Kasumi-1 (cell line): ENCODE data around the gene IQGAP3.

Source experiments
- DNase-seq, 2 experiments: peaks; one replicate each; lab custom pipeline; 2025; lab: John Stamatoyannopoulos, UW

Gene IQGAP3

DNA sequence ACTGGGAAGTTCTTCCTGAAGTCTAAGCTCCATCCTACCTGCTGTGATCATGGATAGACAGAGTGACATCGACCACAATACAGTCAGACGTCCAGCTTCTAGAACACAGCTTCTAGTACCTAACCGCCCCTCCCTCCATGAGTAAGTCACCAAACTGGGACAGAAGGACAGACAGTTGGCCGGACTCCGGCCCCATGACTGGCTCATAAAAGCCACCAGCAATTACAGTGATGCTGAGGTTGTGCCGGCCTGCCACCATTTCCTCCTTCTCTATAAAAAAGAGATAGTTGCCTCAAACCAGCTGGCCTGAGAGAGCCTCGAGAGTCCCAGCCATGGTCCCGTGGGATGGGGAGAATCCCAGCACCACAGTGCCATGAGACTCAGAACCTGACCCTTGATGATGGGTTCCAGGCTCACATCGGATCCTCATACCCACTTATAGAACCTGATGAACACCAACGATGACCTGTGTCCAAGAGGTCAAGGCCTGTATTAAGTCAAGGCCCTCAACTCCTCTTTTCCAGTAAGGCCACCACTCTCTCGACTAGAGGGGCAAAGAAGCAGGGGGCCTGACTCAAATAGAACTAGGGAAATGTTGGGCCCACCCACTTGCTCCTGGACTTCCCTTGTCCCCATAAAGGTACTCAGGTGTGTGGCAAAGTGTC, 75.2 kb downstream of the IQGAP3 start:
- DNase-seq, result no peak

- DNase-seq, result no peak
Observed at GRCh38 chr1:156496211-156496761, 76.1 kb downstream of the IQGAP3 start.

GRCh38 chr1:156495401-156496140, 76.8 kb downstream of the IQGAP3 start:
- no peak for DNase-seq

- no peak for DNase-seq
Observed at GRCh38 chr1:156494309-156494895, 78.0 kb downstream of the IQGAP3 start.

DNA sequence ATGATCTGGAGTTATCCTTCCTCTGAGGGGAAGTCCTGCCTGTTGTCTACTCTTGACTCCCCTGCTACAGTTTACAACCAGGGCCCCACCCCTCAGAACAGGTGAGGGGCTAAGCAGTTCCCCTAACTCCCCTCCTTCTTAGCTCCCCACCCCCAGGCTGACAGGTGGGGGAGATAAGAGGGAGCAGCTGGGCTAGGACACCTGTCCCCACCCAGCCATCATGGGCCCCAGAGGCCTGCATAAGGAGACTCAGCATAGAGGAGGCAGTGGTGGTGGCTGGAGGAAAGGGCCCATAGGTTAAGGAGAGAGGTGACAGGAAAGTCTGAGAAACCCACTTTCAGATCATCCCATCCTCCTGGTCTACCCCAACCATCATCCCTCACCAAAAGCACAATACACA, 78.6 kb downstream of the IQGAP3 start:
- no peak for DNase-seq

GRCh38 chr1:156493154-156493631, 79.2 kb downstream of the IQGAP3 start:
- DNase-seq, result no peak

DNA sequence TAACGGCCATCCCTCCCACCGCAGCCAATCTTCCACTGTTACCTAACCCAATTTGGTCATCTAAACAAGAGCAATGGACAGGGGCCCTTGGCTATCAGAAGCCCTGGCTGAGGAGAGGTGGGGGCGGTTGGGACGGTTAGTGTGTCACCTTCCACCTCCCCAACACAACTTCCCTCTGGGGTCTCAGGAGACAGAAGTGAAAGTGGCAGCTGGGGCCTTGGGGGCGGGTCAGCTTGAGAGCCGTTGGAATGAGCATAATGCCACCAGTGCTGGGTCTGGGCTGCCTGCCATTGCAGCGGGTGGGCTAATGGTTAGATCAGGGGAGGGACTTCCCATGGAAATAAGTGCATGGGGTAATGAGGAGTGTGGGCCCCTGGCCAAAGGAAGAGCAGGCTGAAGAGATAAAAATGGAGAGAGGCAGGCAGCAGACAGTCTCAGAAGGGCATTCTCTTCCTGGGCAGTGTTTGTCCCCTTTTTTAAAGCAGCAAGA, 79.7 kb downstream of the IQGAP3 start:
- peak; percentile 54 for DNase-seq

DNA sequence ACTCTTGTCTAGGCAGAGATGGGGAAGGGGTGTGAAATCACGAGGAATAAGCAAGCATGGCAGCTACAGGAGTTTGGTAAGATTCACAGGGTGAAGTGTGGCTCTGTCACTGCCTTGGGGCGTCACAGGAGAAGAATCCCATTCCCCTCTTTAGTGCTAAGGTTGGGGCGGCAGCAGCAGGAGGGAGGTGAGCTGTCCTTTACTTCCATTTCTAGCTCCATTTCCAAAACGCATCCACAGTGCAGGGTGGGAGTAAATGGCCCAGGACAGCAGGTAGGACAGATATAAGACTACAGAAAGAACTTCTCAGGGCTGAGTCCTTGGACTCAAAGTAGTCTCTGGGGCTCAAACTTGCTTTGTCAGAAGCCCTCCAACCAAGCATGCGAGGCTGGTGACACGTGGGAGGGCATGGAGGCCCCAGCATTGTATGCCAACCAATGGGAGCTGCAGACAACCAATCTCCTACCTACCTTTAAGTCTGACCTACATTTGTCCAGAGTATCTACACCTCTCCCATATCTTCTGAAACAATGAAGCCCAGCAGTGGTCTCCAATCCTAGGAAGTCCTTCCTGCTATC, 80.3 kb downstream of the IQGAP3 start:
- DNase-seq, result no peak

DNA sequence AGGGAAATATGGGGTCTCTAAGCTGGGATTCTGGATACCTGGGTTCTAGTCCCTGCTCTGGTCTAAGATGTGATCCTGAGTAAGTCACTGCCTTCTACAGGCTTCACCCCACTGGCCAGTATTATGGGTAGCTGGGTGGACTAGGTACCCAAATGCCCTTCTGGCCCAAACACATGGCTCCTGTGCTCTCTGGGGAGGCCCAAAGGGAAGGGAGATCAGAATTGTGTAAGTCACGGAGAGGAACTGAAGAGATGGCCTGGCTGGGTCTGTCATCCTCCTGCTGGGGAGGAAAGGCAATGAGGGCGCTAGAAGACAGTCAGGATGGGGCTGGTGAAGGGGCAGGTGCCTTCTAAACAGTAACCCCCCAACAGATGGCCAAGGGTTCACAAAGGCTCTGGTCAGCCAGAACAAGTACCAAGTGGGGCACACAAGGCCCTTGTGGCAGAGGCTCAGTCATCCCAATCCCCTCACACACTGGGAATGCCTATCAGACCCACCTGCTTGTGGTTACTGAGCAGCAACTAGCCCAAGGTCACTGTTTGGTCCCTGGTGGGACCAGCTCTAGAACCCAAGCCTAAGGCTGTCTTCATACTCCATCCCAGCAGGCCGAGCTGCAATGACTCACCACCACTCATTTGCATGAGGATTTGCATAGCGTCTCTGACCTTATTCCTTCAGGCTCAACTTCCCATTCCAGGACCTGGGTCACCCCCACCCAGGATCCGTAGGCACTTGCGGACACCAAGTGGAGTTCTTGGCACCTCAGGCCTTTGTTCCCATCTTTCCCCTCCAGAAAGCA, 81.0 kb downstream of the IQGAP3 start:
- peak in 1 of 2 experiments; percentile 12 for DNase-seq

- DNase-seq, result peak in 1 of 2 experiments; percentile 25
Observed at GRCh38 chr1:156490401-156491032, 81.8 kb downstream of the IQGAP3 start.

DNA sequence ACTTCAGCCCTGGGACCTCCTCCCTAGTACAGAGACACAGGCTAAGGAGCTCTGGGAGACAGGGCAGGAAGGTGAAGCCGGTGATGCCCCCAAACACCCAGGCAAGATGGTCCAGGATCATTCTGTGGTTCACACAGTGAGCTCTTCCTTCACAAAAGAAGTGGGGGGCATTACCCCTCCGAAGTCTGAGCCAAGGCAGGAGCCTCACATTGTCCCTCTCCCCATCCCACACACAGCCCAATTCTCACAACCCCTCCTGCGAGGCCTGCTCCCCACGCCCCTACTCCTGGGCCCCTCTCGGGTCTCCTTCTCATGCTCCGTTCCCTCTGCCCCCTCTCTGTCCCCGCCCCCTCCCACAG, 82.5 kb downstream of the IQGAP3 start:
- DNase-seq, result no peak

- peak; percentile 78 to 85 for DNase-seq
Observed at GRCh38 chr1:156489166-156489934, 83.0 kb downstream of the IQGAP3 start.

GRCh38 chr1:156488566-156489165, 83.7 kb downstream of the IQGAP3 start:
- no peak for DNase-seq

GRCh38 chr1:156487862-156488261, 84.5 kb downstream of the IQGAP3 start:
- no peak for DNase-seq

DNA sequence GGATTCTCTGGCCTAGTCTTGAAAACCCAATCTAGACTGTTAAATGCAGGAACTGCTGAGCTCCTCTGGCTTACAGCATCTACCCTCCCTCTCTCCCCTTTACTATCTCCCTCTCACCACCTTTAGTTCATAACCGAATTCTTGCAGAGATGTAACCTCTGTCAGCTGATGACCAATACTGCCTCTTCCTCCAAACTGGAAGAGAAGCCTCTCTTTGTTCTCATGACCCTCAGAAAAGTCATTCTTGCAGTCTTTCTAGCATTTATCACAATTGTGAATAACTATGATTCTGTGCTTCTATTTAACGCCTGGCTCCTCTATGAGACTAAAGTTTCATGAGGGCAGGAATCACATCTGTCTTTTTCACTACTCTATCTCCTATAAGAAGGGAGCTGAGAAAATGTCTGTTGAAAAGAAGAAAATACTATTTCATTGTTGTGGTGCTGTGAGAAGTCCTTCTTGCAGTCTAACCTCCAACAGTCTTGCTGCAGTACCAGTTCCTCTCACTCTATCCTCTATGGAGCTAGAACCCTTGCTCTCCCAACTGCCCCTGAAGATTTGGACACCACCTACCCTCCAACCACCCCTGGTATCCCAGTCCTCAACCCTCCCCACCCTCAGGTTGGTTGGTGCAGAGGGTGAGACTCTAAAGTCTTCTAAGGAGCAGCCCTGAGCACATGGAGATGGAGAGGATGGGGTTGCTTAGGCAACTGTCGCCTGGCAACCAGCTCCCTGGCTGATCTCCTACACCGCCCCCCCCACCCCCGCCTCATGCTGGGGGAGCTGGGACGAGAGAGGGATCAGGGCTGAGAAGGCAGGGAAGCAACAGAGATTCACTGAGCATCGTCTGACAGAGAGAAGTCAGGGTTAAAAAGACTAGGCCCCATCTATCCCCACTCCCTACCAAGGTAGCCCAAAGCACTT, 85.7 kb downstream of the IQGAP3 start:
- no peak for DNase-seq

DNA sequence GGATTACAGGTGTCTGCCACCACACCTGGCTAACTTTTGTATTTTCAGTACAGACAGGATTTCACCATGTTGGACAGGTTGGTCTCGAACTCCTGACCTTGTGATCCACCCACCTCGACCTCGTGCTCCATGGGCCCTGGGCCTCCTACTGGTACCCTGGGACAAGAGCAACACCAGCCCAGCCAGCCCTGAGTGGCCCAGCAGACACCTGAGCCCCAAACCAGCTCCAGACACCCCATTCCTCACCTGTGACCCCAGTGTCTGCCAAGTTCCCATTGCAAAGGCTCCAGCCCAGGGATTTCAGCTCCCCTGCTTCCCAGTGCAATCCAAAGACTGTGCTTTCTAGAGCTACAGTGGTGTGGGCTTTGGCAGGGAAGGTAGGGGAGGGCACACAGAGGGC, 86.4 kb downstream of the IQGAP3 start:
- no peak for DNase-seq

- DNase-seq, result no peak
Observed at GRCh38 chr1:156484480-156485058, 87.8 kb downstream of the IQGAP3 start.

GRCh38 chr1:156483397-156483796, 89.0 kb downstream of the IQGAP3 start:
- DNase-seq, result no peak
